Raji (cell line): ENCODE measurements around the gene TRIO.

Experiments
- POLR2A ChIP-seq: IDR thresholded peaks from 2 replicates; pipeline ENCODE4 v1.6.1; 2011; ENCODE audit warnings: low read depth, low read length, control low read depth; ENCODE audit not compliant: insufficient read depth

The TRIO gene

GRCh38 chr5:14417276-14417730 is 274.2 kb downstream of the TRIO start:
- TF ChIP-seq POLR2A: no peak

GRCh38 chr5:14417792-14418765 is 274.9 kb downstream of the TRIO start:
- TF ChIP-seq POLR2A: no peak

- no peak for TF ChIP-seq POLR2A
Measured at GRCh38 chr5:14419686-14420085, 276.5 kb downstream of the TRIO start.

GRCh38 chr5:14420101-14420811 is 277.1 kb downstream of the TRIO start:
- TF ChIP-seq POLR2A: no peak

GRCh38 chr5:14421851-14422250 is 278.7 kb downstream of the TRIO start:
- no peak for TF ChIP-seq POLR2A

GRCh38 chr5:14424011-14424685 is 281.0 kb downstream of the TRIO start:
- TF ChIP-seq POLR2A: no peak

- TF ChIP-seq POLR2A: no peak
Measured at GRCh38 chr5:14425559-14425958, 282.4 kb downstream of the TRIO start.

- TF ChIP-seq POLR2A: no peak
Measured at GRCh38 chr5:14426521-14426920, 283.4 kb downstream of the TRIO start.

- TF ChIP-seq POLR2A: no peak
Measured at GRCh38 chr5:14428302-14429081, 285.4 kb downstream of the TRIO start.

- TF ChIP-seq POLR2A: no peak
Measured at GRCh38 chr5:14429101-14430050, 286.2 kb downstream of the TRIO start.

GRCh38 chr5:14431534-14431933 is 288.4 kb downstream of the TRIO start:
- no peak for TF ChIP-seq POLR2A

- TF ChIP-seq POLR2A: no peak
Measured at GRCh38 chr5:14432931-14433589, 289.9 kb downstream of the TRIO start.

- no peak for TF ChIP-seq POLR2A
Measured at GRCh38 chr5:14435481-14435880, 292.3 kb downstream of the TRIO start.
